Natural killer cell treated with Interleukin-12 subunit alpha and Interleukin-12 subunit beta and Interleukin-15 and Interleukin-18, amount 100 ng/mL, for 72 hours (primary cell): ENCODE results near the gene DPP6. TPM values are rescaled to one million over a fixed set of nuclear protein-coding genes. Genes with fewer than 3 reads are reported as not detected.

ENCODE experiments used
- ATAC-seq, 2 donors: fragments of 150-1000 bp; cut with Tn5 transposase in 1 of 2; sonication (Bioruptor Pico), chemical (Tn5 transposase) in 1 of 2; 2 replicates each; pipeline ENCODE4 v1.10.0; 2021
- DNase-seq: peaks from one replicate; pipeline ENCODE4 v3.0.0; 2022; ENCODE audit warnings: low spot score
- H3K27ac Mint-ChIP-seq, 2 donors: 1 replicate in 1 of 2; 2 replicates in 1 of 2; pipeline ENCODE4 v1.8.0; 2022; ENCODE audit warnings: mixed read lengths in 2 of 2, mild to moderate bottlenecking in 1 of 2, moderate library complexity in 1 of 2
- H3K27me3 Mint-ChIP-seq, 2 donors: 1 replicate in 1 of 2; 2 replicates in 1 of 2; pipeline ENCODE4 v1.8.0; 2022; ENCODE audit warnings: mixed read lengths in 2 of 2
- H3K36me3 Mint-ChIP-seq: one replicate; pipeline ENCODE4 v1.8.0; 2022; ENCODE audit warnings: mixed read lengths
- H3K4me1 Mint-ChIP-seq, 2 donors: 1 replicate in 1 of 2; 2 replicates in 1 of 2; pipeline ENCODE4 v1.8.0; 2022; ENCODE audit warnings: low read depth in 2 of 2, mixed read lengths in 2 of 2, mild to moderate bottlenecking in 1 of 2
- H3K4me3 Mint-ChIP-seq: one replicate; pipeline ENCODE4 v1.8.0; 2022; ENCODE audit warnings: mixed read lengths
- H3K9me3 Mint-ChIP-seq: 2 replicates; pipeline ENCODE4 v1.8.0; 2022; ENCODE audit warnings: mixed read lengths
- total RNA-seq, 2 donors: library from RNA; stranded (reverse); gene quantifications; one replicate each; pipeline ENCODE4 v1.2.3, GENCODE V29; 2022

Gene DPP6
- total RNA-seq, 2 donors from 2014 or later, result not detected

- Mint-ChIP-seq H3K4me3 (no peak overlapping the region), H3K9me3 (peaks cover 13% of the 10 kb centered on the region), H3K27me3 (peaks cover 2 to 10% of the 10 kb centered on the region in 2 donors), H3K4me1 (no peaks in the 10 kb centered on the region), H3K36me3 (peaks cover 16% of the 10 kb centered on the region), H3K27ac (no peak overlapping the region)
- DNase-seq (no peak), ATAC-seq (no peak)
Measured at GRCh38 chr7:154789404-154789803, 737.2 kb downstream of the DPP6 start.

- no peak overlapping the region for H3K27ac Mint-ChIP-seq
- H3K9me3 Mint-ChIP-seq, result peaks cover 7% of the 10 kb centered on the region
- ATAC-seq (no peak), DNase-seq (no peak)
- peaks cover 7% of the 10 kb centered on the region for H3K36me3 Mint-ChIP-seq
- H3K4me3 Mint-ChIP-seq, result no peak overlapping the region
- peaks cover 7 to 10% of the 10 kb centered on the region in 2 donors for H3K27me3 Mint-ChIP-seq
- no peaks in the 10 kb centered on the region for H3K4me1 Mint-ChIP-seq
Measured at GRCh38 chr7:154791611-154792010, 739.4 kb downstream of the DPP6 start.

DNA sequence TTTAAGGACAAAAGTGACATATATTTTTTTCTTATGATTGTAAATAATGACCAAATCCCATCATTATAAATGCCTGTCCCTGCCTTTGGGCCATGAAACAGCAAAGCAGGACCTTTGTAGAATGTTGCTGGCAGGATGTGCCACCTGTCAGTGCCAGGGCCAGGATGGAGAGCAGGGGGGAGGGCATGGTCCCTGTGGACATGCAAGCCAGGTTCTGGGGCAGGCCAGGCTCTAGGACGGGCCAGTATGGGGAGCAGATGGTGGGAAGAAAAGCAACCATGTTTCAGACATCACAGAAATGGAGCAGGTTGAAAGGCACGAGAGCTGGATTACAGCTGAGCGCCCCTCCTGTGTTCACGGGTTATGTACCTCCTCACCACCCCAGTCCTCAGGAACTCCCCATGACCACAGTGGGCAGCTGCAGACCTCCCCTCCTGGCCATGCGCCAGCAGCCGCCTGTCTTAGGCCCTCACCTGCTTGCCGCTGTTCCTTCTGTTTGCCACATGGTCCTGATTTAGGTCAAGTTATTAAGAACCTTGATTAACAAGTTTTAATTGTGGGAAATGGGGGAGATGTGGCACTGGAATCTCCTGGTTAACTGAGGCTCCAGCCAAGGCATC, 740.3 kb downstream of the DPP6 start:
- DNase-seq (no peak), ATAC-seq (no peak)
- H3K4me3 Mint-ChIP-seq, result no peak overlapping the region
- H3K9me3 Mint-ChIP-seq, result peaks cover 3% of the 10 kb centered on the region
- peaks cover 7% of the 10 kb centered on the region for H3K36me3 Mint-ChIP-seq
- H3K4me1 Mint-ChIP-seq, result no peaks in the 10 kb centered on the region
- peaks cover 7 to 10% of the 10 kb centered on the region in 2 donors for H3K27me3 Mint-ChIP-seq
- no peak overlapping the region for H3K27ac Mint-ChIP-seq

- Mint-ChIP-seq H3K9me3 (no peaks in the 10 kb centered on the region), H3K36me3 (peaks cover under 1% of the 10 kb centered on the region), H3K27me3 (peaks cover 1 to 5% of the 10 kb centered on the region in 2 donors), H3K4me3 (no peak overlapping the region), H3K27ac (no peak overlapping the region), H3K4me1 (no peaks in the 10 kb centered on the region)
- DNase-seq (no peak), ATAC-seq (no peak)
Measured at GRCh38 chr7:154794147-154794780, 742.1 kb downstream of the DPP6 start.

DNA sequence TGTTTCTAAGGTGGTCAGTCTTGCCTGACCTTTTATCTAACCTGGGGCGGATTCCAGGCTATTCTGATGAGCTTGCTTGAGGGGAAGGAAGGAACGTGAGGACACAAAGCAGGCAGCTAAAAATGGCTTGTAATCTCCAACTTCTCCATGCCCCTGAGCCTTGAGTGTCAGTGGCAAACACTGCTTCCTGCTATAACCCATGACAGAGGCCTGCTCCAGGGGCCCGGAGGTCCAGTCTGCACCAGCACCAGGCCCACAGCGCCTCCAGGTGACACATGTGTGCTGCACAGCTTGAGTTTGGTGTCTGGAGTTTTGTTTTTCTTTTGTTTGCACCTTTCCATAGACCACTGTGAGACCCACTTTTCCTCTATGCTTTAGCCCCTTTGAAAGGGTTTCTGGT, 742.8 kb downstream of the DPP6 start:
- Mint-ChIP-seq H3K27me3 (peaks cover 0 to 5% of the 10 kb centered on the region in 2 donors), H3K4me1 (no peaks in the 10 kb centered on the region), H3K9me3 (no peaks in the 10 kb centered on the region), H3K27ac (no peak overlapping the region), H3K4me3 (no peak overlapping the region), H3K36me3 (no peaks in the 10 kb centered on the region)
- no peak for DNase-seq
- ATAC-seq, result no peak

DNA sequence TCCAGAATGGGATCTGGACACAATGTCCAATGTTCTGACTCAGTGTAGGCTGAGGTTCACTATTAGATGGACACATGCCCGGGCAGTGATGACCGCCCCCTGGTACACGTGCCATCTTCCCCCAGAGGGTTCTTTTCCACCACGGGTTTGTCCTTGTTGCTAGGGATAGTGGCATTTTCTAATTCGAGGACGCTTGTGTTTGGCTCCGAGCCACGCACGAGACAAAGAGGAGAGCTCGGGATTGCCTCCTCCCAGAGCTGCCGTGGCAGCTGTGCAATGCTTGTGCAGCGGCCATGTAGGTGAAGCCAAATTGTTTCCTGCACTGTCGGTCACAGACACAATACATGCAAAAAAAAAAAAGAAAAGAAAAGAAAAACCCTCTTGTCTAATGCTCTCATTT, 743.2 kb downstream of the DPP6 start:
- no peaks in the 10 kb centered on the region for H3K4me1 Mint-ChIP-seq
- DNase-seq (no peak), ATAC-seq (no peak)
- no peak overlapping the region for H3K4me3 Mint-ChIP-seq
- H3K27me3 Mint-ChIP-seq, result peaks cover 0 to 5% of the 10 kb centered on the region in 2 donors
- no peaks in the 10 kb centered on the region for H3K9me3 Mint-ChIP-seq
- no peak overlapping the region for H3K27ac Mint-ChIP-seq
- no peaks in the 10 kb centered on the region for H3K36me3 Mint-ChIP-seq

DNA sequence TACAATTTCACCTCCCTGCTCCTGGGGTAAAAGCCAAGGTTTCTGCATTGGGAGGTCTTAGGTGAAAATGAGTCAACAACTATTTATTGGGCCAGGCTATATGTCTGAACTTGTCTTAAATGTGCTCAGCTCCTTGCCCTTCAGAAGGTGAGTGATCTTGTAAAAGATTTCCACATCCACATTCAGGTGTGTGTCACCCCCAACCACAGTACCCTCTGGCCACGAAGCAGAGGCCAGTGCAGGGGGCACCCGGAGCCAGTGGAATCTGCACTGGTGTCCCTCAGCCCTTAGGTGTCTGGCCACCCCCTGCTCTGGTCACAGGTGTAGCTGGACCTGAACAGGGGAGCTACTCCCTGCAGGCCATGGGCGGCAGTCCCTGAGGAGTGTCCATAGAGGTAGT, 752.3 kb downstream of the DPP6 start:
- no peaks in the 10 kb centered on the region for H3K4me1 Mint-ChIP-seq
- ATAC-seq, result no peak
- H3K27ac Mint-ChIP-seq, result no peak overlapping the region
- H3K9me3 Mint-ChIP-seq, result no peaks in the 10 kb centered on the region
- no peak for DNase-seq
- H3K4me3 Mint-ChIP-seq, result no peak overlapping the region
- H3K27me3 Mint-ChIP-seq, result no peaks in the 10 kb centered on the region
- H3K36me3 Mint-ChIP-seq, result no peaks in the 10 kb centered on the region

DNA sequence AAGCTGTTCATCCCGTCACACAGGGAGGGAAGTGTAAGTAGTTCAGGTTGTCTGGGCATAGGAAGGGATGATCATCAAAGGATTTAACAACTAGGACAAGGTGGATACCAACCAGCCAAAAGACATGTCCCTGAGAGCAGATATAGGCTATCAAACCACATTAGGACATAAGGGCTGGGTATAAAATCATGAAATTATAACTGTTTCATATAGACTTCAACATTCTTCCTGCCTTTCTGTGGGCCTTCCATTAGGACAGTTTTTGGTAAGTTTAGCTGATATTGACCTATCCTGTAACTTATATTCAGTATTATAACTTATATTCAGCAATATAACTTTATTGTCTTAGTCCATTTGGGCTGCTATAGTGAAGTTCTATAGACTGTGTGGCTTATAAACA, 759.8 kb downstream of the DPP6 start:
- ATAC-seq, result no peak
- H3K36me3 Mint-ChIP-seq, result peaks cover 5% of the 10 kb centered on the region
- H3K4me1 Mint-ChIP-seq, result no peaks in the 10 kb centered on the region
- H3K27ac Mint-ChIP-seq, result no peak overlapping the region
- no peaks in the 10 kb centered on the region for H3K27me3 Mint-ChIP-seq
- H3K4me3 Mint-ChIP-seq, result no peak overlapping the region
- no peak for DNase-seq
- peaks cover 3% of the 10 kb centered on the region for H3K9me3 Mint-ChIP-seq

DNA sequence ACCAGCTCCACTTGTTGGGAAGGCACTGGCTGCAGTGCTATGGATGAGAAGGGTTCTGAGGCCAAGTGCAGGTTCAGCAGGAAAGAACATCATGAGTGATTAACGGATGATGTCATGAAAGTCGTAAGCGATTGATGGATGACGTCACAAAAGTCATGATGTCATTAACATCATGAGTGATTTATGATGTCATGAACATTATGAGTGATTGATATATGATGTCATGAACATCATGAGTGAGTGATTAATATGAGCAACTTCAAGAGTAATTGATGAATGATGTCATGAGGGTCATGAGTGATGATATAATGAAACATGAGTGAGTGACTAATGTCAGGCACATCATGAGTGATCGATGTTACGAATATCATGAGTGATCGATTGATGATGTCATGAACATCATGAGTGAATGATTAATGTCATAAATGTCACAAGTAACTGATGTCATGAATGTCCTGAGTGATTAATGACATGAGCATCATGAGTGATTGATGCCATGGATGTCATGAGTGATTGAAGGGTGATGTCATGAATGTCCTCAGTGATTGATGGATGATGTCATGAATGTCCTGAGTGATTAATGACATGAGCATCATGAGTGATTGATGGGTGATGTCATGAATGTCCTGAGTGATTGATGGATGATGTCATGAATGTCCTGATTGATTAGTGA, 765.2 kb downstream of the DPP6 start:
- DNase-seq, result no peak

DNA sequence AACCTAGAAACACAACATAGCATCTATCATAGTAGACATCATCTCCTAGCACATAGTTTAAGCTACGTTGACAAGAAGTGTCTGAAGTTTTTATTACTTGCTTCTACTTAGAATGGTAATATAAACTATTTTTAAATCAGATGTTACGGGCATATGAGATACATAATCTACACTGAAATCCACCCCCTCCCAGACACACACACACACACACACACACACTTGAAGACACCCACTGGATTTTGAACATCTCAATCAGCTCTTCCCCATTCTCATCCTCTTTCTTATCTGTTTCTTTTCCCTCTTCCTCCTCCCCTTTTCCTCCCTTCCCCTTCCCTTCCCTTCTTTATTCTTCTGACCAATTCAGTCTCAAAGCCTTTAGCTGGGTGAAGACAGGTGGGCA, 774.8 kb downstream of the DPP6 start:
- Mint-ChIP-seq H3K27ac (no peak overlapping the region), H3K27me3 (peaks cover 0 to 6% of the 10 kb centered on the region in 2 donors), H3K36me3 (no peaks in the 10 kb centered on the region), H3K4me3 (no peak overlapping the region), H3K4me1 (no peaks in the 10 kb centered on the region), H3K9me3 (no peaks in the 10 kb centered on the region)
- DNase-seq (no peak), ATAC-seq (no peak)

More for the DNA sequence above, 765.2 kb downstream of the DPP6 start:
- no peak for ATAC-seq
- Mint-ChIP-seq H3K36me3 (no peaks in the 10 kb centered on the region), H3K9me3 (no peaks in the 10 kb centered on the region), H3K4me3 (no peak overlapping the region), H3K27ac (no peak overlapping the region), H3K27me3 (no peaks in the 10 kb centered on the region), H3K4me1 (no peaks in the 10 kb centered on the region)

DNA sequence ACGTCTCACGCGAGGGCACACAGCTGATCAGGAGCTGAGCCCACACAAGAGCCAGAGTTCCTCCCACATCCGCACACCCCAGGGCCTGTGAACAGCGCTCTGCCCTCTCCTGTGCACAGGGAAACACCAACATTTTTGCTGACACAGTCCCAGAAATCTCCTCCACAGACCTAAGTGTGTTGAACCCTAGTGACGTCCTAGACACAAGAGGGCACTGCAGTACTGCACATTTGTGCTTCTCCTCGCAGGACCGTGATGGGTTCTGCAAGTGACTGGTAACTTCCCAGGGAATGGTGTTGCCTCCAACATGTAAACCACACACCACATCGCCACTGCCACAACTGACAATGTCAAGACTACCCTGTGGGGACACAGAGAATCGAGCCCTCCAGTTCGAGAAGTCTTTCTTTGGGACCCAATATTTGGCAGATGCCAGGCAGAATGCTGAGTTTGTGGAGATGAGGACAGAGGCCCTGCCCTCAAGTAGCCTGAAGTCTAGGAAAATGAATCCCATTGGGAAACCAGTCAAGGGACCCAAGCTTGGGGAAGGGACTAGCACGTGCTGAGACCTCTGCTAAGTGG, 780.5 kb downstream of the DPP6 start:
- DNase-seq (no peak), ATAC-seq (no peak)
- Mint-ChIP-seq H3K27me3 (no peaks in the 10 kb centered on the region), H3K4me1 (no peaks in the 10 kb centered on the region), H3K27ac (no peak overlapping the region), H3K36me3 (no peaks in the 10 kb centered on the region), H3K4me3 (no peak overlapping the region), H3K9me3 (no peaks in the 10 kb centered on the region)

GRCh38 chr7:154836021-154836448, 783.8 kb downstream of the DPP6 start:
- ATAC-seq, result no peak
- Mint-ChIP-seq H3K36me3 (no peaks in the 10 kb centered on the region), H3K27me3 (peaks cover 5 to 8% of the 10 kb centered on the region in 2 donors)

DNA sequence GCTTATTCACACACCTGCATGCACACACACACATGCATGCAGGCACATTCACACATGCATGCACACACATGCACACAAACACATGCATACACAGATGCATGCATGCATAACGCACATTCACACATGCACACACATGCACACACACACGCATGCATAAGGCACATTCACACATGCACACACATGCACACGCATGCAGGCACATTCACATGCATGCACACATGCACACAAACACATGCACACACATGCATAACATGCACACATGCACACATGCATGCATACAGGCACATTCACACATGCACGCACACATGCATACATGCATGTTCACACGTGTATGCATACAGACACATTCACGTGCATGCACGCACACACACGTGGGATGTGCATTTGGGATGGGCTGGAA, 784.9 kb downstream of the DPP6 start:
- H3K4me1 Mint-ChIP-seq, result no peaks in the 10 kb centered on the region
- peaks cover 5% of the 10 kb centered on the region for H3K9me3 Mint-ChIP-seq
- ATAC-seq (no peak), DNase-seq (no peak)
- no peaks in the 10 kb centered on the region for H3K36me3 Mint-ChIP-seq
- no peak overlapping the region for H3K27ac Mint-ChIP-seq
- no peak overlapping the region for H3K4me3 Mint-ChIP-seq
- H3K27me3 Mint-ChIP-seq, result peaks cover 5 to 8% of the 10 kb centered on the region in 2 donors

More at GRCh38 chr7:154836021-154836448, 783.8 kb downstream of the DPP6 start:
- Mint-ChIP-seq H3K9me3 (peaks cover 5% of the 10 kb centered on the region), H3K4me1 (no peaks in the 10 kb centered on the region), H3K4me3 (no peak overlapping the region), H3K27ac (no peak overlapping the region)
- no peak for DNase-seq

- Mint-ChIP-seq H3K9me3 (peaks cover 5% of the 10 kb centered on the region), H3K36me3 (no peaks in the 10 kb centered on the region), H3K4me1 (no peaks in the 10 kb centered on the region), H3K27ac (no peak overlapping the region), H3K27me3 (peaks cover 5 to 11% of the 10 kb centered on the region in 2 donors), H3K4me3 (no peak overlapping the region)
- DNase-seq, result no peak
- ATAC-seq, result no peak
Measured at GRCh38 chr7:154837622-154838021, 785.4 kb downstream of the DPP6 start.
